GM12873 (cell line): ENCODE measurements around the gene GULP1.
A peak's percentile ranks its signal among the peaks of the same experiment; 100 is the strongest.

Experiments used
- TF ChIP-seq, protein P1 (sequence below): IDR thresholded peaks from 2 replicates; pipeline ENCODE4 v1.5.1; 2012; ENCODE audit warnings: low read depth, mild to moderate bottlenecking, moderate library complexity, low read length, control low read depth; ENCODE audit not compliant: insufficient read depth; ENCODE audit errors: missing control alignments

Gene GULP1

DNA sequence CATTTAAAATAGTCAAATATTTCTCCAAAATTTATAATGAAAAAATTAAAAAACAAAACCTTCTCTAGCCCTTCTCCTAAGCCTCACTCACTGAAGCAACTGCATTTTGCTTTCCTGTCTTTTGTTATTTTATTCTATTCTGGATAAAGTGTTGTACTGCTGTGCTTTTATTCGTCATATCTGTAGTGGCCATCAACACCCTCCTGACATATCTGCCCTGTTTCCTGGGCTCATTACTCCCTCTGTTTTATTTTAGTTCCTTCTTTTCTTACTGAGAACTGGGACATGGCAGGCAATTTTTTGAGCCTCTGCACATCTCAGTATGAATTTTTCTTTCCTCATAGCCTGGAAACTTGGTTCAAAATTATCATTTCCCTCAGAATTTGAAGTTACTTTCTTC is 224.2 kb downstream of the GULP1 start:
- TF ChIP-seq, protein P1, sequence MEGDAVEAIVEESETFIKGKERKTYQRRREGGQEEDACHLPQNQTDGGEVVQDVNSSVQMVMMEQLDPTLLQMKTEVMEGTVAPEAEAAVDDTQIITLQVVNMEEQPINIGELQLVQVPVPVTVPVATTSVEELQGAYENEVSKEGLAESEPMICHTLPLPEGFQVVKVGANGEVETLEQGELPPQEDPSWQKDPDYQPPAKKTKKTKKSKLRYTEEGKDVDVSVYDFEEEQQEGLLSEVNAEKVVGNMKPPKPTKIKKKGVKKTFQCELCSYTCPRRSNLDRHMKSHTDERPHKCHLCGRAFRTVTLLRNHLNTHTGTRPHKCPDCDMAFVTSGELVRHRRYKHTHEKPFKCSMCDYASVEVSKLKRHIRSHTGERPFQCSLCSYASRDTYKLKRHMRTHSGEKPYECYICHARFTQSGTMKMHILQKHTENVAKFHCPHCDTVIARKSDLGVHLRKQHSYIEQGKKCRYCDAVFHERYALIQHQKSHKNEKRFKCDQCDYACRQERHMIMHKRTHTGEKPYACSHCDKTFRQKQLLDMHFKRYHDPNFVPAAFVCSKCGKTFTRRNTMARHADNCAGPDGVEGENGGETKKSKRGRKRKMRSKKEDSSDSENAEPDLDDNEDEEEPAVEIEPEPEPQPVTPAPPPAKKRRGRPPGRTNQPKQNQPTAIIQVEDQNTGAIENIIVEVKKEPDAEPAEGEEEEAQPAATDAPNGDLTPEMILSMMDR, result no peak

DNA sequence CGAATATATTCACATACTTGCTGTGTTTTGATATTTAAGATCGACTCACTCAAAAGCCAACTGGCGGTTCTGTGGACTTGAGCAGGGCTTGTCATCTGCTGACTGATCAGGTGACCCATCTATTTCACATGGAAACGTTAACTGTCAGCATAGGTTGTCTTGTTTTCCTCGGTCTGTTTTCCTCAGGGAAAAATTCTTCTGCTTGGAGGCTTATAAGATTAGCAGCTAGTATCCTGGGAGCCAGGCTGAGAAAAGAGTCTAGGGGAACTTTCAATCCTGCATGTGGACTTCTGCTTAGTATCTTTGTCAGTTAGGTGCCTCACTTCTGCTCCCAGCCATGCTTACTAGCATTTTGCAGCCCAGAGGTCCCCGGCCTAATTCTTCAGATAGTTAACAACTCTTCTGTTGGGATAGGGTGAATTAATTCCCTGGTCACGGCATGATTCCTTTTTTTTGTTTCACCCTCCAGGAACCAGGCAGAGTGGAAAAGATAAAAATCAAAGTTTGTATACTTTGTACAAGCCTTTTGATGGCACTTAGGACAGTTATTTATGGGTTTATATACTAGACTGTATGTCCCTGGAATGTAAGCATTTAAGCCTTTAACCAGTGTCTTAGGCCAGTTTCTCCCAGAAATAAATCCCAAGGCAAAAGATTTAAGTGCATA is 226.0 kb downstream of the GULP1 start:
- TF ChIP-seq, protein P1, result no peak

DNA sequence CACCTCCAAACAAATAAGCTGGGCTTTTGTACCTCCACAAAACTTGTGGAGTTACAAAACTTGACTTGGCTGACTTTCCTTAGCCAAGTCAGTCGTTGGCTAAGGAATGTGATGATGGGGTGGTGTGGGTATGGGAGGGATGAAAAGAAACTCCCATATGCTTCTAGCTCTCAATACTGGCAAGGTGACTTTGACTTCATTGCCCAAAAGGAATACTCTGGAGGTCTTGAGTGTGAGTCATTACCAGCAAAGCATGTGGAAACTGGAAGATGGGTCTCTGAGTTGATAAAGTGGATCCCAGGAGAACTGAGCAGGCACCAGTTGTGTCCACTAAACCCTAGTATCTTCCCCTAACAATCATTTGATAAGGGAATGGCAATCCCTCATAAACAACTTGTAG is 226.7 kb downstream of the GULP1 start:
- TF ChIP-seq, protein P1, result no peak

DNA sequence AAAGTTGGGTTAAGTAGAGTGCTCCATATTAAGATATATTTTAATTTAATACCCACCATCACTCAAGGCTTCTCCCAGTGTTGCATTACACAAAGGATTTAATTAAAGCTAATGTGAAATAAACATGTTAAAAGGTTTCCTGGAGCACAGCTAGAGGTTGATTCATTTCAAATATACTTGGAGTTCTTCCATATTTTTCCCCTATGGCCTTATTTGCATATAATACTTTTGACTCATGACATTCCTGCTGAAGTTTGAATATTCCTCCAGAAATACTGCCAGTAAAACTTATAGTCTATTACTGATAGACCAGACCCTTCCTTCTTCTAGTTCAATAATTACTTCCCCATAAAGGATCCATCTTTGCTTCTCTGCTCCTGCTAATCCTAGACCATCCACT is 227.5 kb downstream of the GULP1 start:
- TF ChIP-seq, protein P1, result no peak

DNA sequence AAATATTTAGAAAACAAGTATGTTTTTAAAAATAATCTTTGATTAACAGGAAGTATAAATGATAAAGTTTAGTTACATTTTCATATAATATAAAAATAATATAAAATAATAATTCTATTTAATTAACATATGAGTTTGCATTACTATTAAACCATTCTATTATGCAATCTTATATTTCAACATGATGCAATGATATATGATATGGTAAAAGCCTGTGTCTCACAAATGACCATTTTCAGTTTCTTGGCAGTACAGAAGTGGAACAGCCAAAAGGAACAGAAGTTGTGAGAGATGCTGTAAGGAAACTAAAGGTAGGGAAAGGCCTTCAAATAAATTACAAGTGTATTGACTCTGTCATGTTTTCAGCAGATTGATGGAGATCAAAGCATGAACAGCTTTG is 230.8 kb downstream of the GULP1 start:
- TF ChIP-seq, protein P1, result no peak

DNA sequence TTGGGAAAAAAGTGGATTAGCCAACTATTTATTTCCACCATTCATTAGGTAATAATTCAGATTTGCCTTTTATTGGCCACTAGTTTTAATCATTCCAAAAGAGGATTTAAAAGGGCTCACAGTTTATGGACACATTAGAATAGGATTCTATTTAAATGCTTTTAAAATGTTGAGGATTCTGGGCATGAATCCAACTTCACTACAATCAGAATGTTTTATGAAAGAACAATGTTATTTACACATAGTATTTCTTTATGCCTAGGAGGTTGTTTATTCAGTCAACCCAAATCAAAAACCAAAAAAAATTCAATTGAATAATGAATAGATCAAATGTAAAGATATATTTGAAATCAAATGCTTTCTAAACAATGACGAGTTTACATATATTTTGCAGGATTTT is 232.2 kb downstream of the GULP1 start:
- TF ChIP-seq, protein P1, result no peak

DNA sequence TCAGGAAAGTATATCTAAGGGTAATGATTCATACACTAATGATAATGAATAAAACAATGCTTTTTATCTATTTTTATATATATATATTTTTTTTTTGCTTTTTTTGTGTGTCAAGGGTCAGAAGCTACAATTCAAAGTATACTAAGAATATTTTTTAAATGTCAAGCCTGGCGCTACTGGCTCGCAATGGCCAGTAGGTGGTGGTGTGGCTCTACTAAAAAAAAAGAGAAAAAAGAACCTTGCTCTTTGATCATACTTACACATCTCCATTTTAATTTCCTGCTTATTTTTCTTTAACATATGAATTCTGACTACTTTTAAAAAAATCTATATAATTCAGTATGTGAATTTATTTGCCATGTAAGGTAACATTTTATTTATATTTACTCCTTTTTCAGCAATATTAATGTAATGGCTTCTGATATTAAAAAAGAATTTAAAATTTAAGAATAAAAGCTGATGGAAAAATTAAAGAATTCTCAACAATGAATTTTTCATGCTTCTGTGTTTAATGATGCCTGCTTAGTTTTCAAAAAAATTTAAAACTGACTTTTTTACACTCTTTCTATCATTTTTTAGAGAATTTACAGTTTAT is 232.9 kb downstream of the GULP1 start:
- TF ChIP-seq, protein P1, result peak; percentile 60
